Measurements from ENCODE around the gene PARD6B. TPM values are rescaled to one million over a fixed set of nuclear protein-coding genes. Genes with fewer than 3 reads are reported as not detected.

The PARD6B gene
- total and polyA plus RNA-seq, 2 donors from 2014 or later: 9.2 to 72.0 TPM

DNA sequence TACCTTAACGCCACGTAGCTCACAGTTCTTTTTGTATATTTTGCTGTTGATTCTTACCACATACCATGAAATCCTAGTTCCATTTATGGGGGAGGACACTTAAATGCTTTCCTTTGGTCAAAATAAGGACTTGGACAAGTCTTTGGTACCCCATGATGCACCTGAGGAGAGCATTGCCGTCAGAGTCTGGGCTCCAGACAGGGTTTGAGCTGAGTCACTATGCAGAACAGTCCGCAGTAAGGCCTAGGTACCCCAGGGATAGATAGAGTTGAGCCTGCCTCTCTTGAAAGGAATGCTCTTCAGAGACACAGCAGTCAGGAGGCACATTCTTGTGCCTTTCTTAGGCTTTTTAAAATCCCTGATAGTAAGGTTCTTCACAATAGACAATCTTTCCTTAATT is 6.0 kb downstream of the PARD6B start:
- FAIRE-seq (no peak), DNase-seq (peak in 1 of 5 donors; percentile 9)
- H3K27me3 ChIP-seq (ENCODE audit: control insufficient read depth, insufficient read depth, low read length): no peaks in the 10 kb centered on the region
- H3K4me3 ChIP-seq (ENCODE audit: low read length in 3 of 3): peak overlapping the region in 2 of 3 donors; percentile 42 to 95
- TF ChIP-seq, protein P1, sequence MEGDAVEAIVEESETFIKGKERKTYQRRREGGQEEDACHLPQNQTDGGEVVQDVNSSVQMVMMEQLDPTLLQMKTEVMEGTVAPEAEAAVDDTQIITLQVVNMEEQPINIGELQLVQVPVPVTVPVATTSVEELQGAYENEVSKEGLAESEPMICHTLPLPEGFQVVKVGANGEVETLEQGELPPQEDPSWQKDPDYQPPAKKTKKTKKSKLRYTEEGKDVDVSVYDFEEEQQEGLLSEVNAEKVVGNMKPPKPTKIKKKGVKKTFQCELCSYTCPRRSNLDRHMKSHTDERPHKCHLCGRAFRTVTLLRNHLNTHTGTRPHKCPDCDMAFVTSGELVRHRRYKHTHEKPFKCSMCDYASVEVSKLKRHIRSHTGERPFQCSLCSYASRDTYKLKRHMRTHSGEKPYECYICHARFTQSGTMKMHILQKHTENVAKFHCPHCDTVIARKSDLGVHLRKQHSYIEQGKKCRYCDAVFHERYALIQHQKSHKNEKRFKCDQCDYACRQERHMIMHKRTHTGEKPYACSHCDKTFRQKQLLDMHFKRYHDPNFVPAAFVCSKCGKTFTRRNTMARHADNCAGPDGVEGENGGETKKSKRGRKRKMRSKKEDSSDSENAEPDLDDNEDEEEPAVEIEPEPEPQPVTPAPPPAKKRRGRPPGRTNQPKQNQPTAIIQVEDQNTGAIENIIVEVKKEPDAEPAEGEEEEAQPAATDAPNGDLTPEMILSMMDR (IDR thresholded peaks at IDR 0.05; ENCODE audit: borderline replicate concordance, extremely low read depth, insufficient read depth): no peak
- H3K27ac ChIP-seq (ENCODE audit: low read depth in 2 of 2, low read length in 2 of 2): peak overlapping the region in 1 of 2 donors; percentile 59
- H3K4me1 ChIP-seq (ENCODE audit: control insufficient read depth in 2 of 3, insufficient read depth in 2 of 3, low read depth in 1 of 3, low read length in 3 of 3): peaks cover 0 to 29% (median 17%) of the 10 kb centered on the region in 3 donors
- no peaks in the 10 kb centered on the region for H3K9me3 ChIP-seq (ENCODE audit: control insufficient read depth in 2 of 3, insufficient read depth in 1 of 3, low read length in 3 of 3)
- peak overlapping the region in 1 of 3 donors; percentile 44 for H3K9ac ChIP-seq (ENCODE audit: low read length in 3 of 3)
- H3K36me3 ChIP-seq (ENCODE audit: control insufficient read depth in 2 of 3, insufficient read depth in 3 of 3, low read length in 3 of 3): peaks cover 0 to 21% (median 3%) of the 10 kb centered on the region in 3 donors
- intact Hi-C loops (cut with DNase I): no loop called here

DNA sequence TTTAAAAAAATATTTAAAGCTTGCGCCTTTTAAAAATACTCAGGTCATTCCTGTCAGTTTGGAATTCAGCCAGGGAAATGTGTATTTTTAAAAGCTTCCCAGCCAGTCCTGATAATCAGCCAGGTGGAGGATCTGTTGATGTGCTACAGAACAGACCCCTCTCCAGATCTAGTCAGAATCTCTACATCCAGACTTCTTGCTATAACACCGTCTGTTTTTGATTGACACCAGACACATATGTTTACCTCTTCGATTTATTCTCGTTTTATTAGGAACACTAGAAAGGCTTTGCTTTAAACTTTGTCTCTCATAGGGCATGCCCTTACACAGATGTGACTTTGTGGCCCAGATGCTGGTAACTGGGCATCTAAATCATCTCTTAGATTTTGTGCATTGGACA is 11.7 kb downstream of the PARD6B start:
- intact Hi-C loops (cut with DNase I): no loop called here
- H3K4me1 ChIP-seq (ENCODE audit: control insufficient read depth in 2 of 3, insufficient read depth in 2 of 3, low read depth in 1 of 3, low read length in 3 of 3): peaks cover 0 to 58% (median 24%) of the 10 kb centered on the region in 3 donors
- no peaks in the 10 kb centered on the region for H3K27me3 ChIP-seq (ENCODE audit: control insufficient read depth, insufficient read depth, low read length)
- H3K27ac ChIP-seq (ENCODE audit: low read depth in 2 of 2, low read length in 2 of 2): peak overlapping the region; percentile 63 to 65
- H3K9ac ChIP-seq (ENCODE audit: low read length in 3 of 3): peak overlapping the region in 1 of 3 donors; percentile 73
- FAIRE-seq (no peak), DNase-seq (peak in 1 of 5 donors; percentile 0)
- H3K36me3 ChIP-seq (ENCODE audit: control insufficient read depth in 2 of 3, insufficient read depth in 3 of 3, low read length in 3 of 3): peaks cover 0 to 5% (median 3%) of the 10 kb centered on the region in 3 donors
- TF ChIP-seq, protein P1 (IDR thresholded peaks at IDR 0.05; ENCODE audit: borderline replicate concordance, extremely low read depth, insufficient read depth): no peak
- no peaks in the 10 kb centered on the region for H3K9me3 ChIP-seq (ENCODE audit: control insufficient read depth in 2 of 3, insufficient read depth in 1 of 3, low read length in 3 of 3)
- H3K4me3 ChIP-seq (ENCODE audit: low read length in 3 of 3): peak overlapping the region in 1 of 3 donors; percentile 26

DNA sequence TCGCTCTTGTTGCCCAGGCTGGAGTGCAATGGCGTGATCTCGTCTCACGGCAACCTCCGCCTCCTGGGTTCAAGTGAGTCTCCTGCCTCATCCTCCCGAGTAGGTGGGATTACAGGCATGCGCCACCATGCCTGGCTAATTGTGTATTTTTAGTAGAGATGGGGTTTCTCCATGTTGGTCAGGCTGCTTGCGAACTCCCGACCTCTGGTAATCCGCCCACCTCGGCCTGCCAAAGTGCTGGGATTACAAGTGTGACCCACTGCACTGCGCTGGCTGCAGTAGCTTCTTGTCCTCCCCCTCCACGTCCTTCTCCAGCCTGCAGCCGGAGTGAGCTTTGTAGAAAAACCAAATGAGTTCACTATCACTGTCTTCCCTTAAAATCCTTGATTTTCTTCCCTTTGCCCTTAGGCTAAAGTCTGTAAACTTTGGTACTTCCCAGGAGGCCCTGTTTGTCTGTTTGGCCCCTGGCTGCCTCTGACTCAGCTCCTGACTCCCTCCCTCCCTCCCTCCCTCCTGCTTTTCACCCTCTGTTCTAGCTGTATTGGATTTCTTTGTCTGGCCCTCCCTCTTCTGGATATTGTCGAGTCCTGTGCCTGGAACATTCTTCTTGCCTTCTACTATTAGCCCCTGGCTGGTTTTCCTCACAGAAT is 12.9 kb downstream of the PARD6B start:
- Histone ChIP-seq H3K27me3 (ENCODE audit: control insufficient read depth, insufficient read depth, low read length) (no peaks in the 10 kb centered on the region), H3K9me3 (ENCODE audit: control insufficient read depth in 2 of 3, insufficient read depth in 1 of 3, low read length in 3 of 3) (no peaks in the 10 kb centered on the region), H3K4me1 (ENCODE audit: control insufficient read depth in 2 of 3, insufficient read depth in 2 of 3, low read depth in 1 of 3, low read length in 3 of 3) (peaks cover 0 to 57% (median 28%) of the 10 kb centered on the region in 3 donors), H3K36me3 (ENCODE audit: control insufficient read depth in 2 of 3, insufficient read depth in 3 of 3, low read length in 3 of 3) (peaks cover 0 to 8% (median 0%) of the 10 kb centered on the region in 3 donors), H3K4me3 (ENCODE audit: low read length in 3 of 3) (no peak overlapping the region), H3K27ac (ENCODE audit: low read depth in 2 of 2, low read length in 2 of 2) (peak overlapping the region; percentile 82 to 88), H3K9ac (ENCODE audit: low read length in 3 of 3) (peak overlapping the region in 1 of 3 donors; percentile 36)
- TF ChIP-seq, protein P1 (IDR thresholded peaks at IDR 0.05; ENCODE audit: borderline replicate concordance, extremely low read depth, insufficient read depth): peak; percentile 38
- intact Hi-C loops (cut with DNase I): no loop called here
- DNase-seq: peak; percentile 71 to 91 (median 84)
- FAIRE-seq: no peak

Data from kidney (tissue), 14 donors.